H9 (cell line): ENCODE results near the gene NDRG4. TPM values are rescaled to one million over a fixed set of nuclear protein-coding genes. Genes with fewer than 3 reads are reported as not detected.

Experiments
- DNase-seq: peaks from one replicate; pipeline ENCODE4 v3.0.0-alpha.2; 2017
- H2AFZ ChIP-seq: one replicate; pipeline ENCODE4 v1.6.1; 2013; ENCODE audit warnings: mild to moderate bottlenecking, low read length, control low read depth, moderate library complexity
- H2AK5ac ChIP-seq: 2 replicates; pipeline ENCODE4 v1.6.1; 2013; ENCODE audit warnings: low read length, control low read depth, mixed read lengths; ENCODE audit not compliant: insufficient read length
- H2BK120ac ChIP-seq: one replicate; pipeline ENCODE4 v1.6.1; 2013; ENCODE audit warnings: low read depth, mild to moderate bottlenecking, low read length, control low read depth, inconsistent platforms; ENCODE audit not compliant: poor library complexity, severe bottlenecking
- H2BK12ac ChIP-seq: 2 replicates; pipeline ENCODE4 v1.6.1; 2013; ENCODE audit warnings: low read length, control low read depth, mixed read lengths, low read depth; ENCODE audit not compliant: insufficient read length
- H2BK15ac ChIP-seq: 2 replicates; pipeline ENCODE4 v1.6.1; 2013; ENCODE audit warnings: low read depth, low read length, control low read depth
- H2BK20ac ChIP-seq: one replicate; pipeline ENCODE4 v1.6.1; 2013; ENCODE audit warnings: low read depth, mild to moderate bottlenecking, low read length, control low read depth, inconsistent platforms; ENCODE audit not compliant: poor library complexity, severe bottlenecking
- H2BK5ac ChIP-seq: 2 replicates; pipeline ENCODE4 v1.6.1; 2013; ENCODE audit warnings: low read length, control low read depth, mixed read lengths; ENCODE audit not compliant: insufficient read length
- H3K14ac ChIP-seq: 2 replicates; pipeline ENCODE4 v1.6.1; 2013; ENCODE audit warnings: low read length, control low read depth; ENCODE audit not compliant: insufficient read depth
- H3K18ac ChIP-seq: 2 replicates; pipeline ENCODE4 v1.6.1; 2013; ENCODE audit warnings: low read depth, mild to moderate bottlenecking, mixed read lengths, low read length, control low read depth; ENCODE audit not compliant: insufficient read length
- H3K23ac ChIP-seq: 2 replicates; pipeline ENCODE4 v1.6.1; 2013; ENCODE audit warnings: low read length, control low read depth, mixed read lengths, low read depth; ENCODE audit not compliant: insufficient read length
- H3K23me2 ChIP-seq: 2 replicates; pipeline ENCODE4 v1.6.1; 2013; ENCODE audit warnings: low read depth, mild to moderate bottlenecking, mixed read lengths, low read length, control low read depth; ENCODE audit not compliant: insufficient read length, poor library complexity, severe bottlenecking
- H3K27ac ChIP-seq: 2 replicates; pipeline ENCODE4 v1.5.1; 2013; ENCODE audit warnings: low read length, control low read depth, mixed read lengths, low read depth; ENCODE audit not compliant: insufficient read length
- H3K27me3 ChIP-seq: 2 replicates; pipeline ENCODE4 v1.6.1; 2013; ENCODE audit warnings: low read length, control low read depth, inconsistent platforms; ENCODE audit not compliant: insufficient read depth
- H3K4ac ChIP-seq: 2 replicates; pipeline ENCODE4 v1.6.1; 2013; ENCODE audit warnings: low read depth, mild to moderate bottlenecking, control low read depth, inconsistent platforms, low read length, moderate library complexity
- H3K4me1 ChIP-seq: 2 replicates; pipeline ENCODE4 v1.6.1; 2013; ENCODE audit warnings: low read length, control low read depth, inconsistent platforms; ENCODE audit not compliant: insufficient read depth
- H3K4me2 ChIP-seq: 2 replicates; pipeline ENCODE4 v1.6.1; 2013; ENCODE audit warnings: low read length, control low read depth, mixed read lengths; ENCODE audit not compliant: insufficient read length, insufficient read depth
- H3K56ac ChIP-seq: 2 replicates; pipeline ENCODE4 v1.6.1; 2013; ENCODE audit warnings: low read depth, mild to moderate bottlenecking, mixed read lengths, low read length, control low read depth; ENCODE audit not compliant: insufficient read length
- H3K79me1 ChIP-seq: 2 replicates; pipeline ENCODE4 v1.6.1; 2013; ENCODE audit warnings: low read depth, mild to moderate bottlenecking, moderate library complexity, low read length, control low read depth, inconsistent platforms; ENCODE audit not compliant: insufficient read depth, poor library complexity, severe bottlenecking
- H3K79me2 ChIP-seq: 2 replicates; pipeline ENCODE4 v1.6.1; 2013; ENCODE audit warnings: low read length, control low read depth, inconsistent platforms; ENCODE audit not compliant: insufficient read depth
- H3K9ac ChIP-seq: 2 replicates; pipeline ENCODE4 v1.6.1; 2013; ENCODE audit warnings: low read length, control low read depth, mixed read lengths; ENCODE audit not compliant: insufficient read length; ENCODE audit errors: extremely low read depth
- H3K9me3 ChIP-seq: one replicate; pipeline ENCODE4 v1.6.1; 2013; ENCODE audit warnings: low read depth, low read length, inconsistent platforms; ENCODE audit not compliant: control insufficient read depth
- H3T11ph ChIP-seq: one replicate; pipeline ENCODE4 v1.6.1; 2013; ENCODE audit warnings: mild to moderate bottlenecking, low read length, control low read depth, inconsistent platforms
- H4K20me1 ChIP-seq: one replicate; pipeline ENCODE4 v1.6.1; 2013; ENCODE audit not compliant: control insufficient read depth, insufficient read length, insufficient read depth
- H4K5ac ChIP-seq: 2 replicates; pipeline ENCODE4 v1.6.1; 2013; ENCODE audit warnings: low read depth, mild to moderate bottlenecking, mixed read lengths, low read length, control low read depth; ENCODE audit not compliant: insufficient read length
- H4K8ac ChIP-seq: replicated peaks from 2 replicates; pipeline ENCODE4 v1.6.1; 2013; ENCODE audit warnings: low read length, control low read depth, mixed read lengths, low read depth; ENCODE audit not compliant: insufficient read length
- H4K91ac ChIP-seq: 2 replicates; pipeline ENCODE4 v1.6.1; 2013; ENCODE audit warnings: low read depth, mild to moderate bottlenecking, moderate library complexity, mixed read lengths, low read length, control low read depth; ENCODE audit not compliant: insufficient read length
- H3K27ac Mint-ChIP-seq, 3 experiments: 2 replicates in 2 of 3; 3 replicates in 1 of 3; pipeline ENCODE4 v1.8.0; 2020 to 2021; ENCODE audit warnings: mixed read lengths in 3 of 3, mild to moderate bottlenecking in 1 of 3, moderate library complexity in 1 of 3
- H3K27me3 Mint-ChIP-seq: 2 replicates; pipeline ENCODE4 v1.8.0; 2021; ENCODE audit warnings: low read depth, mild to moderate bottlenecking, moderate library complexity, mixed read lengths
- H3K36me3 Mint-ChIP-seq, 3 experiments: 2 replicates in 2 of 3; 3 replicates in 1 of 3; pipeline ENCODE4 v1.8.0; 2020 to 2021; ENCODE audit warnings: low read depth in 3 of 3, mixed read lengths in 3 of 3; ENCODE audit not compliant: insufficient read depth in 1 of 3
- H3K4me1 Mint-ChIP-seq, 2 experiments: 2 replicates each; pipeline ENCODE4 v1.8.0; 2020; ENCODE audit warnings: mixed read lengths in 2 of 2
- H3K4me3 Mint-ChIP-seq, 2 experiments: 2 replicates in 1 of 2; 3 replicates in 1 of 2; pipeline ENCODE4 v1.8.0; 2020 to 2021; ENCODE audit warnings: mild to moderate bottlenecking in 2 of 2, mixed read lengths in 2 of 2, moderate library complexity in 1 of 2
- H3K9me3 Mint-ChIP-seq, 2 experiments: 2 replicates in 1 of 2; 3 replicates in 1 of 2; pipeline ENCODE4 v1.8.0; 2020; ENCODE audit warnings: mild to moderate bottlenecking in 2 of 2, mixed read lengths in 2 of 2, moderate library complexity in 1 of 2
- CTCF ChIP-seq: fragments of 200-600 bp; sonication (generic); conservative IDR thresholded peaks from 3 replicates; pipeline ENCODE4 v1.8.0; 2021; ENCODE audit warnings: antibody characterized with exemption, mild to moderate bottlenecking
- WGBS: extraction: QIAGEN DNeasy Blood & Tissue Kit; methylation state at CpG from one replicate; pipeline ENCODE4 v1.1.7; 2013; ENCODE audit warnings: missing lambda C conversion rate, low lambda C conversion rate, mixed read lengths; ENCODE audit not compliant: insufficient read length; ENCODE audit errors: extremely low coverage; 5-methylcytosine and 5-hydroxymethylcytosine counted together
- total RNA-seq: library from RNA; stranded (reverse); gene quantifications from 2 replicates; pipeline ENCODE4 v1.2.1, GENCODE V29; 2021

The NDRG4 gene
- total RNA-seq, 1 experiment from 2014 or later = 18.6 TPM

DNA sequence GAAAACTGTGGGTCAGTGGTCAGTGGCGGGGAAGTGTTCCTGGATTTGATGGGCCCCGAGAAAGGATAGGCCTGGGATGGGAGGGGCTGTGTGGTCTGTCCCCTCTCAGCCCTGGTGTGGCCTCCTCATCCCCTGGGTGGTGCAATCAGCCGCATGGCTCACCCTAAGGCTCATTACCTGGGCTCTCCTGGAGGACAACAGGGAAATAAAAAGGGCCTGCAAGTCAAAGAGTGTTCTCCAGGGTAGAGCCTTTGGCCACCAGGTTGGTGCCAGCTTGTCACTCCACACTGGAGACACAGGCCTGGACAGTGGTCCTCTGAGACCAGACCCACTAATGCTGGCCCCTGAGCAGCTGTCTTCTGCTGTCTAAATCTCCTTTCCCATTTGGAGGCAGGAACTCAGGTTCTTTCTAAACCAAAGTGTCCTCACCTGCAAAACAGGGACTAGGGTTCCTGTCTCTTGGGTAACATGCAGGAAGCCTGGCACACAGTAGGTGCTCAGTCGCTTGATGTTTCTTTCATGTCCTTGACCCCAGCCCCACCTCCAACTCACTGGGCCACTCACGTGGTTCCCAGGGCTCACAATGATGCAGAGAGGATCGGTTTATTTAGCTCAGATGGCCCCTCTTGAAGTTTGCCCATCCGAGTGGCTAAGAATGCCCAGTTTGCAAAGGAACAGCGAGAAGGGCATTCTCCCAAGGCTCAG lies 2.4 kb downstream of the NDRG4 start:
- Histone ChIP-seq H3K79me2 (no peaks in the 10 kb centered on the region), H4K20me1 (no peaks in the 10 kb centered on the region), H2BK5ac (no peak overlapping the region), H2BK20ac (no peak overlapping the region), H2BK12ac (no peak overlapping the region), H3T11ph (no peak overlapping the region), H3K23ac (no peak overlapping the region), H3K9me3 (no peaks in the 10 kb centered on the region), H2BK15ac (no peak overlapping the region), H2BK120ac (no peak overlapping the region), H4K91ac (no peak overlapping the region), H3K27ac (no peak overlapping the region), H3K79me1 (no peaks in the 10 kb centered on the region), H3K27me3 (no peaks in the 10 kb centered on the region), H3K4ac (no peak overlapping the region), H4K5ac (no peak overlapping the region), H4K8ac (no peak overlapping the region), H3K23me2 (peaks cover 20% of the 10 kb centered on the region), H3K18ac (no peak overlapping the region), H3K56ac (no peak overlapping the region), H3K4me2 (no peak overlapping the region), H3K9ac (no peak overlapping the region), H2AK5ac (no peak overlapping the region), H3K14ac (no peak overlapping the region), H2AFZ (no peak overlapping the region), H3K4me1 (0 out of 2 replicates have a peak, but pooled peaks cover 3% of the 10 kb centered on the region)
- peaks cover 28% of the 10 kb centered on the region for H3K27me3 Mint-ChIP-seq
- peak overlapping the region; percentile 76 to 93 for H3K4me3 Mint-ChIP-seq
- DNase-seq = no peak
- no CpG with 5 or more reads among the region's 8 CpGs for WGBS
- H3K27ac Mint-ChIP-seq = peak overlapping the region in 1 of 3 experiments; percentile 14; a peak in 1 of 7 replicates
- TF ChIP-seq CTCF = no peak
- H3K4me1 Mint-ChIP-seq = peaks cover 9 to 20% of the 10 kb centered on the region in 2 experiments
- no peaks in the 10 kb centered on the region; a peak in 1 of 5 replicates for H3K9me3 Mint-ChIP-seq
- H3K36me3 Mint-ChIP-seq = peaks cover 0 to 5% (median 3%) of the 10 kb centered on the region in 3 experiments; a peak in 3 of 7 replicates
